ENCODE measurements around the gene ZSWIM5.

DNA sequence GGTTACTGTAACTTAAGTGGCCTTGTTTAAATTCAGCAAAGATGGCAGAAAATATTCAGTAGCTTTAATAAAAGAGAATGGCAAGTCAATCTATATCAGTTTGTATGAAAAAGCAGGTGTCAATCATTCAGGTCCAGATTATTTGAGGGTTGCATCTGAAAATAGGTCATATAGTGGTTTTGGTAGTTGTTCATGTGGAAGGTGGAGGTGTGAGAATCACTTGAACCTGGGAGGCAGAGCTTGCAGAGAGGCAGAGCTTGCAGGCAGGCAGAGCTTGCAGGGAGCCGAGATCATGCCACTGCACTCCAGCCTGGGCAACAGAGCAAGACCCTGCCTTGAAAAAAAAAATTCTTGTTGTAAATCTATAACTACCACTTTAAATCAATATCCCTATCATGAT, 88.6 kb downstream of the ZSWIM5 start:
- no peak for TF ChIP-seq CTCF (IDR thresholded peaks at IDR 0.05; ENCODE audit: low read length)
- no peak for TF ChIP-seq EZH2 (optimal IDR thresholded peaks at IDR 0.05; ENCODE audit: low read depth, low read length)
